Smooth muscle cell (in vitro differentiated cells): ENCODE measurements around the gene RNLS. TPM values are rescaled to one million over a fixed set of nuclear protein-coding genes. Genes with fewer than 3 reads are reported as not detected.

Experiments
- DNase-seq: peaks from one replicate; lab custom pipeline; 2025; ENCODE audit not compliant: unreplicated experiment; lab: John Stamatoyannopoulos, UW
- H2AFZ ChIP-seq: fragments of 200-600 bp; sonication (generic); 2 replicates; pipeline ENCODE4 v1.6.0; 2016; ENCODE audit warnings: antibody characterized with exemption, low read depth, mild to moderate bottlenecking
- H3F3A ChIP-seq: fragments of 200-600 bp; sonication (generic); 2 replicates; pipeline ENCODE4 v1.6.0; 2017; ENCODE audit warnings: antibody characterized with exemption, low read depth
- H3K27ac ChIP-seq: fragments of 200-600 bp; sonication (generic); 2 replicates; pipeline ENCODE4 v1.5.1; 2016; ENCODE audit warnings: low read depth, mild to moderate bottlenecking
- H3K27me3 ChIP-seq: fragments of 200-600 bp; sonication (generic); 2 replicates; pipeline ENCODE4 v1.6.1; 2016; ENCODE audit warnings: low read depth, mild to moderate bottlenecking
- H3K36me3 ChIP-seq: fragments of 200-600 bp; sonication (generic); 2 replicates; pipeline ENCODE4 v1.5.1; 2016; ENCODE audit warnings: low read depth
- H3K4me1 ChIP-seq: fragments of 200-600 bp; sonication (generic); 2 replicates; pipeline ENCODE4 v1.5.1; 2016; ENCODE audit warnings: low read depth
- H3K4me2 ChIP-seq: fragments of 200-600 bp; sonication (generic); 2 replicates; pipeline ENCODE4 v1.6.0; 2016; ENCODE audit warnings: mild to moderate bottlenecking
- H3K4me3 ChIP-seq: fragments of 200-600 bp; sonication (generic); 2 replicates; pipeline ENCODE4 v1.5.1; 2016; ENCODE audit warnings: mild to moderate bottlenecking
- H3K79me2 ChIP-seq: fragments of 200-600 bp; sonication (generic); 2 replicates; pipeline ENCODE4 v1.6.0; 2016; ENCODE audit warnings: low read depth, mild to moderate bottlenecking
- H3K9ac ChIP-seq: fragments of 200-600 bp; sonication (generic); 2 replicates; pipeline ENCODE4 v1.6.0; 2016; ENCODE audit warnings: low read depth
- H3K9me3 ChIP-seq: fragments of 200-600 bp; sonication (generic); replicated peaks from 2 replicates; pipeline ENCODE4 v1.5.1; 2016; ENCODE audit warnings: low read depth
- H4K20me1 ChIP-seq: fragments of 200-600 bp; sonication (generic); 2 replicates; pipeline ENCODE4 v1.6.0; 2016; ENCODE audit warnings: low read depth
- WGBS: methylation state at CpG from one replicate; pipeline ENCODE4 v1.1.7; 2016; ENCODE audit warnings: low lambda C conversion rate; 5-methylcytosine and 5-hydroxymethylcytosine counted together
- polyA plus RNA-seq: library from polyadenylated mRNA; unstranded; fragments of >200 nt; fragmentation: Nextera tagmentation; extraction: Ambion mirVana; gene quantifications from 2 replicates; pipeline ENCODE4 v1.2.1, GENCODE V29; 2016
- total RNA-seq: library from RNA; depleted of rRNA; stranded (reverse); fragments of >200 nt; gene quantifications from 2 replicates; pipeline ENCODE4 v1.2.3, GENCODE V29; 2014
- TF ChIP-seq, protein P1 (sequence below): fragments of 200-600 bp; sonication (generic); IDR thresholded peaks from 2 replicates; pipeline ENCODE4 v1.5.1; 2017; ENCODE audit warnings: borderline replicate concordance, mild to moderate bottlenecking, antibody characterized with exemption; ENCODE audit not compliant: insufficient read depth, poor library complexity, severe bottlenecking

The RNLS gene
- total and polyA plus RNA-seq, 2 experiments from 2014 or later: 4.8 to 11.2 TPM

DNA sequence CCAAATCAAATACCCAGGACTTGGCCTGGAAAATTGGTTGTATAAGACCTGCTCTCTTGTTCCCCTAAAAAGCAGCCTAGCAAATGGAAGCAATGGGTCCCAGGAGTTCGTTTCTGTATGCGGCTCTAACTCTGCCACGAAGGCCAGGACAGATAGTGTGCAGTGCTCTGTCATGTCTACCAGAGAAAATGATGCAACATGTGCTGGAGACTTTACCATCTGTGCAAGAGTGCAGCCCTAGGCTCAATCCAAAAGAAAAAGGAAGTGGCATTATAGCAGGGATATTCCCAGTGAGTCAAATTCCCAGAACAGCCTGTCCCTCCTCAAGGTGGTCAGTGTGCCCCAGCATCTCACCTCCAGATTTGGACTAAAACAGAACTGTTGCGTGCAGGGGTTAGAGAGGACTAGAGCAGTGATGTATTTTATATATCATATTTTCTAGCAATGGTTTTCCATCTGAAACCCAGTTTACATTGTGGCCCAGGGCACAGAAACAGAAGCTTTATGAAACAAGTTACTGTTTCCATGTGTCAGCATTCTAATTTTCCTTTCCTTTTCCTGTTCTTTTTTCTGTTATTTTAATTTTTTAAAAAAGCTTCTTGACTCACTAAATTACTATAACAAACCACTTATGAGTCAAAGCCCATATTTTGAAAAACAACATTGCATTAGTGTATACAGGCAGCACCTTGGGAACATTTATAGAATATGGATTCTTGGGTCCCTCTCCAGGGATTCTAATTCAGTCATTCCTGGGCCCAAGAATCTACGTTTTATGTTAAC lies 311.2 kb downstream of the RNLS start:
- Histone ChIP-seq H3K4me2 (peak overlapping the region; percentile 53), H3K4me1 (peaks cover 5% of the 10 kb centered on the region), H3F3A (peaks cover 5% of the 10 kb centered on the region), H3K79me2 (no peaks in the 10 kb centered on the region), H3K27me3 (no peaks in the 10 kb centered on the region), H2AFZ (no peak overlapping the region), H3K27ac (peak overlapping the region; percentile 84), H4K20me1 (no peaks in the 10 kb centered on the region), H3K9ac (peak overlapping the region; percentile 19), H3K9me3 (no peaks in the 10 kb centered on the region), H3K4me3 (no peak overlapping the region), H3K36me3 (no peaks in the 10 kb centered on the region)
- TF ChIP-seq, protein P1, sequence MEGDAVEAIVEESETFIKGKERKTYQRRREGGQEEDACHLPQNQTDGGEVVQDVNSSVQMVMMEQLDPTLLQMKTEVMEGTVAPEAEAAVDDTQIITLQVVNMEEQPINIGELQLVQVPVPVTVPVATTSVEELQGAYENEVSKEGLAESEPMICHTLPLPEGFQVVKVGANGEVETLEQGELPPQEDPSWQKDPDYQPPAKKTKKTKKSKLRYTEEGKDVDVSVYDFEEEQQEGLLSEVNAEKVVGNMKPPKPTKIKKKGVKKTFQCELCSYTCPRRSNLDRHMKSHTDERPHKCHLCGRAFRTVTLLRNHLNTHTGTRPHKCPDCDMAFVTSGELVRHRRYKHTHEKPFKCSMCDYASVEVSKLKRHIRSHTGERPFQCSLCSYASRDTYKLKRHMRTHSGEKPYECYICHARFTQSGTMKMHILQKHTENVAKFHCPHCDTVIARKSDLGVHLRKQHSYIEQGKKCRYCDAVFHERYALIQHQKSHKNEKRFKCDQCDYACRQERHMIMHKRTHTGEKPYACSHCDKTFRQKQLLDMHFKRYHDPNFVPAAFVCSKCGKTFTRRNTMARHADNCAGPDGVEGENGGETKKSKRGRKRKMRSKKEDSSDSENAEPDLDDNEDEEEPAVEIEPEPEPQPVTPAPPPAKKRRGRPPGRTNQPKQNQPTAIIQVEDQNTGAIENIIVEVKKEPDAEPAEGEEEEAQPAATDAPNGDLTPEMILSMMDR: no peak
- DNase-seq: no peak
- WGBS: 60% methylated on average over 5 of the region's 5 CpGs

DNA sequence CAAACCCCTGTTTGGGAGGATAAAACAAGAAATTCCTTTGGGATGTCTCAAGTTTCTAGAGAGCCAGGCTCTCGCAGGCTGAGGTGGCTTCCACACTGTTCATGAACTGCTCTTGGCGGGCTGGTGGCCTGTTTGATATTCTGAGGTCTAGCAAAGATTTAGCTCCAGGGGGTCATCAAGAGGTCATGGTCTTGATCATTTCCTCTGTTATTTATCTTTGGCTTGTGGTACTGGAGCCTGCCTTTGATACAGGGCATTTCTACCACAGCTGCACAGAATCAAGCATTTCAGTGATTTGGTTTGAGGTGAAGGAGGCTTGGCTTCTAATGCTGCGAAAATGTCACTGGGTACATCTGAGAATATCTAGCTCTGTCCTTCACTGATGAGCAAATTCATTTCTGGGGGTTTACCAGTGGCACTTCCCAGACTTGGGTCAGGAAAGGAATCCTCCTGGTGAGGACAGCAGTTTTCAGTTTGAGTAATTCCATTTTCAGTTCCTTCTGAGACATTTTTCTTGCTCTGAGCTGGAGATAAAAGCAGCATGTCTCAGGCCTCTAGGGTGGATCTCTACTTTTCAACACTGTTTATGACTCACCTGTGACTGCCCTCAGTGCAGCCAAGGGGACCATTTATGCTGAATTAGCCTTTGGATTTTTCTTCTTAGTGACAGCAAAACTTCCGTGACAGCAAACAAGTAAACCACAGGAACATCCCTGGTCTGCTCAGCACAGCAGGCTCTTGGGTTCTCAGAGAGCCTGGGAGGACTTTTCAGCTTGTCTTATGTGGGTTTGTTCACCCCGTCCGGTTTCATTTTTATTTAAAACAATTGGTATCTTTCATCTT lies 312.0 kb downstream of the RNLS start:
- Histone ChIP-seq H3K4me2 (peak overlapping the region; percentile 53), H3K9me3 (no peaks in the 10 kb centered on the region), H3K79me2 (no peaks in the 10 kb centered on the region), H3K36me3 (no peaks in the 10 kb centered on the region), H3K27me3 (no peaks in the 10 kb centered on the region), H2AFZ (no peak overlapping the region), H3K4me3 (no peak overlapping the region), H4K20me1 (no peaks in the 10 kb centered on the region), H3F3A (peaks cover 5% of the 10 kb centered on the region), H3K9ac (peak overlapping the region; percentile 19), H3K4me1 (peaks cover 11% of the 10 kb centered on the region), H3K27ac (peak overlapping the region; percentile 84)
- DNase-seq: no peak
- TF ChIP-seq, protein P1: no peak
- WGBS: 40% methylated on average over 6 of the region's 6 CpGs

DNA sequence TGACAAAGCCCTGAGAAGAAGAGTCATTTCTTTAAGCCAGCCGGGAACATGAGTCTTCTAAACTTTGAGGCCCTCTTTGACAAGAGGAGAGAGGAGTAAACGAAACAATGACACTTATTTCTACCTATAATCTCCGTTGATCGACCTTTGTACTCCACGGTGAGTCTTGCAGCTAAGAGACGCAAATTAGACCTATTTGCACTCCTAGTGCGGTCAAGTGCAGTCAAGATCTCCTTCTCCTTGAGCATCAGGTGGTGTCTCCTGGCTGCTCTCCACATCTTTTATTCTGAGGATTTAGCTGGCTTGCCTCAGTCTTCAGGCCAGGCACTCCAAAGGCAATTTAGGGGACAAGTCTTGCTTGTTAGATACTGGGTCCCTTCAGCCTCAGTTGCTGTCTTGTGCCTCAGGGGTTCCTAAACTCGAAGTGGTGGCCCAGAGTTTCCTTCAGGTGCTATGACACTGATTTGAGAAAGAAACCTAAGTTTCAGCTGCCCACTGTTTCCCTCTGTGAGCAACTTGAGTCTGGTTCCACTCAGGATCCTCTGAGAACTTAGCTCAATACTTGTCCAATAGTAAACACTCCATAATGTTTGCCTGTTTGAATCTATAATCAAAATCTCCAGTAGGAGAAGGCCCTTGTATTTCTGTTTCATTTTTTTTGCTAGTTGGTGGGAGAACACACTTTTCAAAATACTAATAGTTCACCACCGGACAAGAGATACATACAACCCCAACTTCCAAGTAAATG lies 312.9 kb downstream of the RNLS start:
- H2AFZ ChIP-seq: no peak overlapping the region
- H3K27me3 ChIP-seq: no peaks in the 10 kb centered on the region
- no peak for DNase-seq
- H3K36me3 ChIP-seq: no peaks in the 10 kb centered on the region
- no peak overlapping the region for H3K9ac ChIP-seq
- peak overlapping the region; percentile 53 for H3K4me2 ChIP-seq
- peak overlapping the region; percentile 84 for H3K27ac ChIP-seq
- peaks cover 5% of the 10 kb centered on the region for H3F3A ChIP-seq
- no peaks in the 10 kb centered on the region for H3K79me2 ChIP-seq
- TF ChIP-seq, protein P1: no peak
- H4K20me1 ChIP-seq: no peaks in the 10 kb centered on the region
- peaks cover 14% of the 10 kb centered on the region for H3K4me1 ChIP-seq
- 90% methylated on average over 9 of the region's 9 CpGs for WGBS
- H3K9me3 ChIP-seq: no peaks in the 10 kb centered on the region
- no peak overlapping the region for H3K4me3 ChIP-seq
